ENCODE measurements around the gene SPHK2. TPM values are rescaled to one million over a fixed set of nuclear protein-coding genes. Genes with fewer than 3 reads are reported as not detected.

Gene SPHK2
- total RNA-seq, 6 donors from 2014 or later, result 9.1 to 50.3 (median 26.8) TPM

- H3K27me3 ChIP-seq, result no peaks in the 10 kb centered on the region
- peak overlapping the region in 3 of 4 donors; percentile 29 to 45 (median 42) for H3K4me3 ChIP-seq
- WGBS, 2 donors, result 4 to 5% methylated on average over 34 to 36 of the region's 36 CpGs
- H3K27ac ChIP-seq, result peak overlapping the region in 3 of 4 donors; percentile 2 to 56 (median 46)
- TF ChIP-seq POLR2AphosphoS5 (IDR thresholded peaks at IDR 0.05) (peak in 1 of 2 donors; percentile 51), POLR2A (IDR thresholded peaks at IDR 0.05) (no peak), EP300 (IDR thresholded peaks at IDR 0.05) (no peak), CTCF (IDR thresholded peaks at IDR 0.05) (peak; percentile 92 to 97 (median 95))
- H3K4me1 ChIP-seq, result peaks cover 9 to 13% (median 12%) of the 10 kb centered on the region in 4 donors
- no peaks in the 10 kb centered on the region for H3K9me3 ChIP-seq
- no peaks in the 10 kb centered on the region for H3K36me3 ChIP-seq
- peak; percentile 93 to 96 for DNase-seq
- peak; percentile 90 to 92 for ATAC-seq (ENCODE audit: low FRiP score in 2 of 2)
Observed at GRCh38 chr19:48588670-48589401, 30.5 kb upstream of the SPHK2 start.

GRCh38 chr19:48591021-48591420 is 28.3 kb upstream of the SPHK2 start:
- H3K27ac ChIP-seq, result no peak overlapping the region
- no peak for ATAC-seq (ENCODE audit: low FRiP score in 2 of 2)
- TF ChIP-seq EP300 (IDR thresholded peaks at IDR 0.05), result no peak
- no peak for TF ChIP-seq CTCF (IDR thresholded peaks at IDR 0.05)
- TF ChIP-seq POLR2A (IDR thresholded peaks at IDR 0.05), result no peak
- TF ChIP-seq POLR2AphosphoS5 (IDR thresholded peaks at IDR 0.05), result no peak
- no peaks in the 10 kb centered on the region for H3K27me3 ChIP-seq
- H3K4me1 ChIP-seq, result peaks cover 6 to 10% (median 8%) of the 10 kb centered on the region in 4 donors
- H3K36me3 ChIP-seq, result no peaks in the 10 kb centered on the region
- no peak for DNase-seq
- 78 to 83% methylated on average over 5 of the region's 5 CpGs for WGBS, 2 donors
- no peaks in the 10 kb centered on the region for H3K9me3 ChIP-seq
- no peak overlapping the region for H3K4me3 ChIP-seq

- ATAC-seq (ENCODE audit: low FRiP score in 2 of 2), result no peak
- DNase-seq, result no peak
- 77 to 95% methylated on average over 9 of the region's 9 CpGs for WGBS, 2 donors
Observed at GRCh38 chr19:48595171-48595570, 24.1 kb upstream of the SPHK2 start.

GRCh38 chr19:48595833-48596232 is 23.5 kb upstream of the SPHK2 start:
- ATAC-seq (ENCODE audit: low FRiP score in 2 of 2) (no peak), DNase-seq (no peak)
- Histone ChIP-seq H3K27ac (no peak overlapping the region), H3K4me1 (no peaks in the 10 kb centered on the region), H3K9me3 (no peaks in the 10 kb centered on the region), H3K36me3 (no peaks in the 10 kb centered on the region), H3K4me3 (no peak overlapping the region), H3K27me3 (no peaks in the 10 kb centered on the region)
- TF ChIP-seq POLR2A (IDR thresholded peaks at IDR 0.05) (no peak), CTCF (IDR thresholded peaks at IDR 0.05) (no peak), EP300 (IDR thresholded peaks at IDR 0.05) (no peak), POLR2AphosphoS5 (IDR thresholded peaks at IDR 0.05) (no peak)
- 80 to 84% methylated on average over 5 to 6 of the region's 6 CpGs for WGBS, 2 donors

More at GRCh38 chr19:48595171-48595570, 24.1 kb upstream of the SPHK2 start:
- Histone ChIP-seq H3K4me1 (no peaks in the 10 kb centered on the region), H3K27ac (no peak overlapping the region), H3K27me3 (no peaks in the 10 kb centered on the region), H3K36me3 (no peaks in the 10 kb centered on the region), H3K9me3 (no peaks in the 10 kb centered on the region), H3K4me3 (no peak overlapping the region)
- TF ChIP-seq CTCF (IDR thresholded peaks at IDR 0.05) (no peak), POLR2A (IDR thresholded peaks at IDR 0.05) (no peak), POLR2AphosphoS5 (IDR thresholded peaks at IDR 0.05) (no peak), EP300 (IDR thresholded peaks at IDR 0.05) (no peak)

- no peak for DNase-seq
- no peak for TF ChIP-seq POLR2AphosphoS5 (IDR thresholded peaks at IDR 0.05)
- no peak for TF ChIP-seq CTCF (IDR thresholded peaks at IDR 0.05)
- no peak for TF ChIP-seq EP300 (IDR thresholded peaks at IDR 0.05)
- no peak for TF ChIP-seq POLR2A (IDR thresholded peaks at IDR 0.05)
- WGBS, 2 donors, result 77 to 93% methylated on average over 3 to 4 of the region's 4 CpGs
Observed at GRCh38 chr19:48596237-48596636, 23.1 kb upstream of the SPHK2 start.

More at GRCh38 chr19:48596237-48596636, 23.1 kb upstream of the SPHK2 start:
- no peaks in the 10 kb centered on the region for H3K27me3 ChIP-seq
- H3K4me1 ChIP-seq, result no peaks in the 10 kb centered on the region
- no peaks in the 10 kb centered on the region for H3K36me3 ChIP-seq
- H3K9me3 ChIP-seq, result no peaks in the 10 kb centered on the region
- no peak overlapping the region for H3K4me3 ChIP-seq
- H3K27ac ChIP-seq, result no peak overlapping the region
- ATAC-seq (ENCODE audit: low FRiP score in 2 of 2), result no peak

Measured in upper lobe of left lung (tissue), 6 donors.